ENCODE results near the gene STK4.

DNA sequence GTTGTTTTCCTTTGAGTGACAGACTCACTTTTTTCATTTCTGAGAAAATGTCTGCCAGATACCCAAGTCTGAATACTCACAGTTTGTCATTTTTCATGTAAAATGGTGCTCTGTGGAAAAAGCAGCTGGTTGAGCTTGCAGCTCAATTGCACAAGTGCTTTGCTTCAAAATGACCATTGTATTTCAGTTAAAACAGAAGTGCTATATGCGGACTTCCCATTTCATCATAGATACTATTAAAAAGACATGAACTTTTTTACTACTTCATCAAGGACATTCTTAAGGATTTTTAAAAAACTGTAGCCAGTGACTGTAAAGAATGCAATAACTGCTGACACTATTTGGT, 73.1 kb downstream of the STK4 start:
- TF ChIP-seq POLR2A (IDR thresholded peaks at IDR 0.05) = no peak
- TF ChIP-seq, protein P1, sequence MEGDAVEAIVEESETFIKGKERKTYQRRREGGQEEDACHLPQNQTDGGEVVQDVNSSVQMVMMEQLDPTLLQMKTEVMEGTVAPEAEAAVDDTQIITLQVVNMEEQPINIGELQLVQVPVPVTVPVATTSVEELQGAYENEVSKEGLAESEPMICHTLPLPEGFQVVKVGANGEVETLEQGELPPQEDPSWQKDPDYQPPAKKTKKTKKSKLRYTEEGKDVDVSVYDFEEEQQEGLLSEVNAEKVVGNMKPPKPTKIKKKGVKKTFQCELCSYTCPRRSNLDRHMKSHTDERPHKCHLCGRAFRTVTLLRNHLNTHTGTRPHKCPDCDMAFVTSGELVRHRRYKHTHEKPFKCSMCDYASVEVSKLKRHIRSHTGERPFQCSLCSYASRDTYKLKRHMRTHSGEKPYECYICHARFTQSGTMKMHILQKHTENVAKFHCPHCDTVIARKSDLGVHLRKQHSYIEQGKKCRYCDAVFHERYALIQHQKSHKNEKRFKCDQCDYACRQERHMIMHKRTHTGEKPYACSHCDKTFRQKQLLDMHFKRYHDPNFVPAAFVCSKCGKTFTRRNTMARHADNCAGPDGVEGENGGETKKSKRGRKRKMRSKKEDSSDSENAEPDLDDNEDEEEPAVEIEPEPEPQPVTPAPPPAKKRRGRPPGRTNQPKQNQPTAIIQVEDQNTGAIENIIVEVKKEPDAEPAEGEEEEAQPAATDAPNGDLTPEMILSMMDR (IDR thresholded peaks at IDR 0.05) = no peak

Data from ovary (tissue), 3 donors.